HG03565 (cell line): Measurements from ENCODE around the gene SCFD1.
"Not testable (repeated sequence)": the region's sequence is repeated elsewhere in the genome, so short reads cannot be mapped to it uniquely, and the experiment has no call there.

Experiments
- ATAC-seq: cut with Tn5 transposase; IDR thresholded peaks from one replicate; pipeline ENCODE4 v1.9.1; 2021; ENCODE audit warnings: mild to moderate bottlenecking, moderate library complexity; ENCODE audit not compliant: unreplicated experiment

The SCFD1 gene

DNA sequence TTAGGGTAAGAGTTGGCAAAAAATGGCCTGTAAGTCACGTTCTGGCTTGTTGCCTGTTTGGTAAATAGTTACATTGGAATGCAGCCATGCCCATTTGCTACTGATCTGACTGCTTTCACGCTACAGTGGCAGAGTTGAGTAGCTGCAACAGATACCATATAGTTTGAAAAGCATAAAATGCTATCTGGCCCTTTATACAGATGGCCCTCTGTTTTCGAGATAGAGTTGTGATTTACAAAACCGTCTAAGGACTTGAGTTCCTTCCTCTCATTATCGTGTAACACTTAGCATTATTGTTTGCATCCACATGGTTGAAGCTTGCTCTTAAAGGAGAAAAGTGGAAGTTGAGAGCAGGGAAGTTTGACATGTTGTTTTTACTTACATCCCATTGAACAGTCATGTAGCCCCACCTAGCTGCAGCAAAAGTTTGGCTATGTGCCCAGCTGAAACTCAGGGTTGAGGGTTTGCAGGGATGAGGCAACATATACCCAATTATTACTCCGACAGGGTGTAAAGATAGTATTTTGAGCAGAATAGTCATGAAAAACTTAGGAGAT, 11.3 kb upstream of the SCFD1 start:
- ATAC-seq = no peak

DNA sequence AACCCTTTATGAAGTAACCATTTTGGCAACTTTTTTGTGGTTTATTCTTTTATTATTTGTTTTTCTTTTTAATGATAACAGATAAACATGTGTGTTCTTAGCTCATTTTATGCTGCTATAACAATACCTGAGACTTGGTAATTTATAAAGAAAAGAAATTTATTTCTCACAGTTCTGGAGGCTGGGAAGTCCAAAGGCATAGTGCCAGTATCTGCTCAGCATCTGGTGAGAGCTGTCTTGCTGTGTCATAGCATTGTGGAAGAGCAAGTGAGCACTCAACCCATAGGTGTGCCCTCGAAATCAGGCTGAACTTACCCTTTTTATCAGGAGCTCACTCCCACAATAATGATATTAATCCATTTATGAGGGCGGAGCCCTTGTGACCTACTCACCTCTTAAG, 8.0 kb upstream of the SCFD1 start:
- no peak for ATAC-seq

DNA sequence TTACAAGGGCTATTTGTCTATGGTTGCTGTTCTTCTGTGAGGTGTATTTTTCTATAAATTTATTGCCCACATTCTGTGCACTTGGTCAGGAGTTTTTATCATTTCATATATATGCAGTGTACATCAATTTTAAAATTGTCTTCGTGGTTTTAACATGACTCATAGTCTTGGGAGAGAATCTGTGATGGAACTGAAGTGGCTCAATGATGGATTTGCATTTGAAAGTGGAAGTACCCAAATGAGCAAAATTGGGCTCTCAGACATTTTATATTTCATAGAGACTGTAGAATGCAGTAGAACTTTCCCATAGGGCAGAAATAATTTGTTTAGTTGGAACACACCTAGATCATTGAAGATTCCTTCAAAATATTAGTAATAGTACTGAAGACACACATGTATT, 1.9 kb upstream of the SCFD1 start:
- ATAC-seq = peak; percentile 36

DNA sequence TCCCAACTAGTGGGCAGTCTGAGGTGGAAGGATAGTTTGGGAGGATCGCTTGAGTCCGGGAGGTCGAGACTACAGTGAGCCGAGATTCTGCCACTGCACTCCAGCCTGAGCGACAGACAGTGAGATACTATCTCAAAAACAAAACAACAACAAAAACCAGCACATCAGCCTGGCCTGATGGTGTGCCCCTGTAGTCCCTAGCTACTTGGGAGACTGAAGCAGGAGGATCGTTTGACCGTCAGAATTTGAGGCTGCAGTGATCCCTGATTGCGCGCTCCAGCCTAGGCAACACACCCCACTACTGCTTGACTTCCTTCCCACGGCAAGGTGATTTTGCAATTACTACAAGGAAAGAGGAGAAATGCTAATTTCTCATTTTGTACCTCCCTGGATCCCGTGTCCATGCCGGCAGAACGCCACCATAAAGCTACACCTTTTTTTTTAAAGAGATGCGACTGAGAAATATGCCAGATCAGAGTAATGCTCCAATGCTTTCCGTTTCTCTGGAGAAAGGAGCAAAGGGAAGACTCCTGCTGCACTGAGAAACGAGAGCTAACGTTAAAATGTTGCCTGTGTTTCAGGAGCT, 672 bp upstream of the SCFD1 start:
- no peak for ATAC-seq

DNA sequence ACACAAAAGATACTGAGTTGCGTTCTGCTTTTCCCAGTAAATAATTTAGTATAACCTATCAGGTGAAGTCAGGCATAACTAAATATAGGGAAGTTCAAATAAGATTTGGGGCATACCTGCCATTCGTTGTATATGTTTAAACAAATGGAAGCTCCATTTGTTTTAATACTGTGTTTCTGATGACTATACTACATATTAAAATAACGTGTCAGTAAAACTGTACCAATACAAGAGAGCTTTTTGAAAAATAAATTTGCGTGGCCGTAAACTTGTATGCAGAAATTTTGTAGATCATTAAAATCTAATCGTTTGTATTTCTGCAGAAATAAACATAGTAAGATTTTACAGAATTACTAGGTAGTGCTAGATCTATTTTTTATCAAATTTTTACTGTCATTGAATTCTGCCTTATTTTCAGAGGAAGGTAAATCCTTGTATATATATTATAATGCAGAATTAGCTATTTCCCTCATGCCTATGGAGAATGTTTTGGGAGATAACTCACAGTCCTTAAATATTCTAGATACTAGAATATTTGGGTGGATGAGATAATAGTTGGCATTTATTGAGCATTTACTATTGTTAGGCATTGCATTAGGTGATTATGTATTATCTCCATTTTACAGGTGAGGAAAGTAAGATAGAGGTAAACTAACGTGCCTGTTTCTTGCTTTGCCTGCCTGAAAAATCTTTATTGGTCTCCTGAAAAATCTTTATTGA, 1.5 kb downstream of the SCFD1 start:
- no peak for ATAC-seq

DNA sequence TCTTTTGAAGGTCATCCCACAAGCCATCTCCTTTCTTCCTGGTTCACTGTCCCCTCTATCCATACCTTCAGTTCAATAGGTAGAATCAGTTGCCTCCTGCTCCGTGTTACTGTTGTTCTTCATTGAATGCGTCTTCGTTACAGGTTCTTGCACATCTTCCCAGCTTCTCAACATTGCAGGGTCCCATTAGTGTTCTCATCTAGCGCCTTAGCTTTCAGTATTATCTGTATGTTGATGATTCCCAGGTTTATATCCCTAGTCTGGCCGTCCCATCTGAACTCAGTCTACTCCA, 2.0 kb downstream of the SCFD1 start:
- no peak for ATAC-seq

DNA sequence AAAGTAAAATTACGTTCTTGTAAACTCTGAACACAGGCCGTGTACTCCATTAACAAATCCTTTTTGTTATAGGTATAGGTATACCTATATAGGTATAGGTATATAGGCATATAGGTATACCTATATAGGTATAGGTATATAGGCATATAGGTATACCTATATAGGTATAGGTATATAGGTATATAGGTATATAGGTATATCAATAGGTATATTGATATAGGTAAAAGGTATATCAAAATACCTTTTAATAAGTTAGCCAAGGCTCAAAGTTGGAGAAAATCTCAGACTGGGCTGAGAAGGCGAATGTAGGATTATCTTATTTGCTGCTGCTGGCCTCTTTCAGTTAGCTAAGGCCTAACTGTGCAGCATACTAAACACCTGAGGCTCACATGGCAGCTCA, 3.4 kb downstream of the SCFD1 start:
- no peak for ATAC-seq

DNA sequence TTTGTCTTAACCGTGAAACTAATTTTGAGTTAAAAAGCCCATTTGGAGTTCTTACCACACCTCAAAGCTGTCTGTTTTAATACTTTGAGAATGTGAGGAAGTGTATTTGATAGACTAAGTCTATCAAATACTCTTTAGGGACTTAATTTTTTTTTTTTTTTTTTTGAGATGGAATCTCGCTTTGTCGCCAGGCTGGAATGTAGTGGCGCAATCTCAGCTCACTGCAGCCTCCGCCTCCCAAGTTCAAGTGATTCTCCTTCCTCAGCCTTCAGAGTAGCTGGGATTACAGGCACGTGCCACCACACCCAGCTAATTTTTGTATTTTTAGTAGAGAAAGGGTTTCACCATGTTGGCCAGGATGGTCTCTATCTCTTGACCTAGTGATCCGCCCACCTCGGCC, 7.3 kb downstream of the SCFD1 start:
- ATAC-seq = not testable (repeated sequence)

DNA sequence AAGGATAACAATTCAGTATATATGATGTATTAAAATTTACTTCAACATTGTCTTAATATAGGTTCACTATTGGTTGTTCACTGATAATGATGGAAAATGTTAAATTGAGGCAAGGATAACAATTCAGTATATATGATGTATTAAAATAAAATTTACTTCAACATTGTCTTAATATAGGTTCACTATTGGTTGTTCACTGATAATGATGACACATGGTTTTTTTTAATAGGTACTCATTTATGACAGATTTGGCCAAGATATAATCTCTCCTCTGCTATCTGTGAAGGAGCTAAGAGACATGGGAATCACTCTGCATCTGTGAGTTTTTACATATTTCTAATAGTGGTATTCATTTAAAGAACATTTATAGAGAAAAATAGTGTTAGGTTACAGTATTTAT, 8.1 kb downstream of the SCFD1 start:
- no peak for ATAC-seq

DNA sequence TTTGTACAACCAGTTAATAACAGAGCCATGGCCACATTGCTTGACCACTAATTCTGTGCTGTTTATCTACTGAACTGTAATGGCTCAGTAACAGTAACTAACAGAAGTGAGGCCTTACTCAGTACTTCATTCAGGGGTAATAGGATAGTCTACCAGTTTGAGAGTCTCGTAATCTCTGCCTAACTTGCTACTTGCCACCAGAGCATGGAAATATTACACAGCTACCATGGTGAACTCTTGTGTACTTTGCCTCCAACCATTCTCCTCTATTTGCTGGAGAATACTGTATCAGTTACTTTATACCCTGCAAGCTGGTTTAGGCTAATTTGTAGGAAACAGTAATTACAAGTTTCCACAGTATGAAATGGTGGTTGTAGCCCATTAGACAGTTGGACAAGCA, 10.6 kb downstream of the SCFD1 start:
- no peak for ATAC-seq

DNA sequence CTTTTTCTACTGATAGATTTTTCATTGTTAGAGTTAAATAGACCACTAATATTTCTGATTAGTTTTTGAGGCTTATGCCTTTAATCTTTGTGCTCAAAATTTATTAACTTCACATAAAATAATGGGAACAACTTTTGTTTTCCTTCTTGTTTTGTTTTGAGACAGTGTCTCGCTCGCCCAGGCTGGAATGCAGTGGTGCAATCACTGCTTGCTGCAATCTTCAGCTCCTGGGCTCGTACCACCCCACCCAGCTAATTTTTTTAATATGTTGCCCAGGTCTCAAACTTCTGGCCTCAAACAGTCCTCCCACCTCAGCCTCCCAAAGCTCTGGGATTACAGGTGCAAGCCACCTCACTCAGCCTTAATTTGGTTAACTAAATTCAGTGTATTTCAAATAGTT, 16.8 kb downstream of the SCFD1 start:
- ATAC-seq = no peak

DNA sequence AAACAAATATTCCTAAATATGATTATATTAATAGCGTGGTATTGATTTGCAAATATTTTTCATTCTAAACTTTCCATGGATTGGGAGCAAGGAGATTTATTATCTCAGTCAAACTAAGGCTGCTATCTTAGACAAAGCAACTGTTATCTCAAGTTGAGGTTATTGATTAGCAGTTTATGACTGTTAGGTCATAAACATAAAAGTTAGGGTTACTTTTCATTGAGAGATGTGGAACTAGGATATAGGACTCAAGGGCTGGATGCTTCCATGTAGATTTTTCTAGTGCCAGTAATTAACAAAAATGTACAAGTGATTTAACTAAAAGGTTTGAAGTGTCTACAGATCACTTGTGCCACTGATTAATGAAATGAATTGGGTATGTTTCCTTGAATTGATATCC, 19.1 kb downstream of the SCFD1 start:
- ATAC-seq = no peak

DNA sequence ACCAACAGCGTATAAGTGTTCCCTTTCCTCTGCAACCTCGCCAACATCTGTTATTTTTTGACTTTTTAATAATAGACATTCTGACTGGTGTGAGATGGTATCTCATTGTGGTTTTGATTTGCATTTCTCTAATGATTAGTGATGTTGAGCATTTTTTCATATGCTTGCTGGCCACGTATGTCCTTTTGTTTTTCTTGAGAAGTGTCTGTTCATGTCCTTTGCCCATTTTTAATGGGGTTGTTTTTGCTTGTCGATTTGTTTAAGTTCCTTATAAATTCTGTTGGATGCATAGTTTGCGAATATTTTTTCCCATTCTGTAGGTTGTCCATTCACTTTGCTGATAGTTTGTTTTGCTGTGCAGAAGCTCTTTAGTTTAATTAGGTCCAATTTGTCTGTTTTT, 22.3 kb downstream of the SCFD1 start:
- not testable (repeated sequence) for ATAC-seq

DNA sequence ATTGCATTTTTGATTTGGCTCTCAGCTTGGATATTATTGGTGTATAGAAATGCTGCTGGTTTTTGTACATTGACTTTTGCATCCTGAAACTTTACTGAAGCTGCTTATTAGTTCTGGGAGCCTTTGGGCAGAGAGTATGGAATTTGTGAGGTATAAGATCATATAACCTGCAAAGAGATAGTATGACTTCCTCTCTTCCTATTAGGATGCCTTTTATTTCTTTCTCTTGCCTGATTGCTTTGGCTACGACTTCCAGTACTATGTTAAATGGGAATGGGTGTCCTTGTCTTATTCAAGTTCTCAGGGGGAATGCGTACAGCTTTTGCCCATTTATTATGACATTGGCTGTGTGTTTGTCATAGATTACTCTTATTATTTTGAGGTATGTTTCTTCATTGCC, 23.5 kb downstream of the SCFD1 start:
- ATAC-seq = no peak

DNA sequence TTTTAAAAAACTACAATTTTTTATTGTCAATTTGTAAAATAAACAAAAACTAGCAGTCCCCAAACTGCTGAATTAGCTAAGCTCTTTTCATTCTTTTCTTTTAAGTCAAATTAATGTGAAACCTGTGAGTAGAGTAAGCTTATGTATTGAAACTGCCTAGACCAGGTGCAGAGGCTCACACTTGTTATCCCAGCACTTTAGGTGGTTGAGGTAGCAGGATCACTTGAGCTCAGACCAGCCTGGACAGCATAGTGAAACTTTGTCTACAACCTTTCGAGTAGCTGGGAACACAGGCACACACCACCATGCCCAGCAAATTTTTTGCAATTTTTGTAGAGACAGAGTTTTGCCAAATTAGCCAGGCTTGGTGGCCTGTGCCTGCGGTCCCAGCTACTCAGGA, 26.4 kb downstream of the SCFD1 start:
- no peak for ATAC-seq

DNA sequence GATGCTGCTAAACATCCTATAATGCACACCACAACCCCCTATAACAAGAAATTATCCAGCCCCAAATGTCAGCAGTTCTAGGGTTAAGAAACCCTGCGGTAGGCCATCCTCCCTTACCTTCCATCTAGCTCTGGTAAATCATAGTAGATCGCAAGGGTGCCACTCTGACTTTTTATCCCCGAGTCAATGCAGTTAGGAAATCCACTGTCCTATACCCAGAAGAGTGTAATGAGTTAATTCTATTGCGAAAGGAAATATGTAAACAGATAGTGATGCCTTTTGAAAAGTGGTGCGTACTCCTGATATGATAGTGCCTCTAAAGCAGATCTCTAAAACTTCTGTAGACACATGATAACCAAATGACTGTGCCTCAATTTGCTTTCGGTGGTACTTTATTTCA, 29.8 kb downstream of the SCFD1 start:
- ATAC-seq = no peak

DNA sequence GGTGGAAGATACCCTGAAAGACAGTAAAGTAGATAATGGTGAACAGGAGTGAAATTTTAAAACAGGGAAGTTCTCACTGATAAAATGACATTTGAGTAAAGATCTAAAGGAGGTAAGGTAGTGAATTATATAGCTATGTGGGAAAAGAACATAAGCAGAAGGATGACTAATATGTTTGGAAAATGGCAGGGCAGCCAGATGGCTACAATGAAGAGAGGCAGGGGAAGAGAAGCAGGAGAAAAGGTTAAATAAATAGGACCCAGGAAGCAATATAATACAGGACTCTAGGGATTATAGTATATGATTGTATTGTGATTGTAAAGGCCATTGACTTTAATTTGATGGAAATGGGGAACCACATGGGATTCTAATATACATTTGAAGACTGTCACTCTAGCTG, 33.0 kb downstream of the SCFD1 start:
- ATAC-seq = no peak

DNA sequence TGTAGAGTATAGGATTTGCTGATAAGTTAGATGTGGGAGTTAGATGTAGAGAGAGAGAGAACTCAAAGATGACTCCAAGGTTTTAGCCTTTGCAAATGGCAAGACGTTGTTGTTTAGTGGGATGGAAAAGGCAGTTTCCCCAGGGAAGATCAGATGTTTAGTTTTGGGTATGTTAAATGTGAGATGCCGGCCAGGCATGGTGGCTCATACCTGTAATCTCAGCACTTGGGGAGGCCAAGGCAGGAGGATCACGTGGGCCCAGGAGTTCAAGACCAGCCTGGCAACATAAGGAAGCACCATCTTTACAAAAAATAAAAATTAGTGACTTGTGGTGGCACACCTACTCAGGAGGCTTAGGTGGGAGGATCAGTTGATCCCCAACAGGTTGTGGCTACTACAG, 33.5 kb downstream of the SCFD1 start:
- ATAC-seq = no peak

DNA sequence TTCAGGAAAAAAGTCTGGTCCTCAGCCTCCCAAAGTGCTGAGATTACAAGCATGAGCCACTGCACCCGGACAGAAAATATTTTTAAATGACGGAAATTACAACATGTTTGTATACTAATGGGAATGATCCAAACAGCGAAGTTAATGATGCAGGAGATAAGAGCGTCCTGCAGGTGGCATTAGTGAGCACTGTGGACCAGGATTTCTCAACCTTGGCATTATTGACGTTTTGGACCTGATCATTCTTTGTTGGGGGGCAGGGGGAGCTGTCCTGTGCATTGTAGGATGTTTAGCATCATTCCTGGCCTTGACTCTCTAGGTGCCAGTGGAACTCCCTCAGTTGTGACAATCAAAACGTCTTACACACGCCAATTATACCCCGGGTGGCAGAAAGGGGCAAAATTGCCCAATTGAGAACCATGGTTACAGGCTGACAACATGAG, 34.1 kb downstream of the SCFD1 start:
- ATAC-seq = no peak

DNA sequence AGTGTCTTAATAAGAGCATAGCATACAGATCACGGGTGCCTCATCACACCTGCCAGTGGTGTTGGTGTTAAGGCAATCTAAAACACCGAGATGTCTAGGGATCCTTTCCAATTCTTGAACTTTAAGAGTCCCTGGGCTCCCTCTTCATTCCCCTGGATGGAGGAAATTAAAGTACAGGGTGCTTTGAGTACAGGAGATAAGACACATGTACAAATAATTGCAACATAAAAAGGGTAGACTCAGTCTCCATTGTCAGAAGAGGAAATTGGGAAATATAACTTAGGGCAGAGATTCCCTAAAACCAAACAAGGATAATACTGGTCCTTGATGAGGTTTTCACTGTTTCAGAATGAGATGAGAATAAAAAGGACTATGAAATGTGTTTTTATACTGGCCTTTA, 34.9 kb downstream of the SCFD1 start:
- ATAC-seq = no peak

DNA sequence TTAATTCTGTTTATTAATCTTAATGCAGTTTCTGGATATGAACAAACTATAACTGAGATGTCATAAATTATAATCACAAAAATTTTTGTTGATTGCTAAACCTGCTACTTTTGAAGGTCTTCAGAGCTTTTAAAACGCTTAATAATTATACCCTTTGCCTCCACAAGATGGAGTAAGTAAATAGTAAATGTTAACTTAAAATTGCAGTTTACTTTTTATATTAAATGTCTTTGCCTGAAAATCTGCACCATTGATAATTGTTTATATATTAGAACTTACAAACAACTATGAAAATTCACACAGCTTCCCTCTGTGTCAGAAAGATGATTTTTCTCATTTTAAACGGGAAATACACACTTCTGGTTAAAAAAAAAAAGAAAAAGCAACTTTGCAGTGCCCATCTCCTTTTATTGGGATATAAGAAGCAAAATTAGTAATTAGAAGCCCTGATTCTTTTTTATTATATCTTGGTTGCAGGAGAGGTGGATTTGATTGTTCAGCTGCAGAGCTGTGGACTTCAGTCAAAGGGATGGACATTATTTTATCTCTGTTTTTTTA, 35.6 kb downstream of the SCFD1 start:
- ATAC-seq = no peak

DNA sequence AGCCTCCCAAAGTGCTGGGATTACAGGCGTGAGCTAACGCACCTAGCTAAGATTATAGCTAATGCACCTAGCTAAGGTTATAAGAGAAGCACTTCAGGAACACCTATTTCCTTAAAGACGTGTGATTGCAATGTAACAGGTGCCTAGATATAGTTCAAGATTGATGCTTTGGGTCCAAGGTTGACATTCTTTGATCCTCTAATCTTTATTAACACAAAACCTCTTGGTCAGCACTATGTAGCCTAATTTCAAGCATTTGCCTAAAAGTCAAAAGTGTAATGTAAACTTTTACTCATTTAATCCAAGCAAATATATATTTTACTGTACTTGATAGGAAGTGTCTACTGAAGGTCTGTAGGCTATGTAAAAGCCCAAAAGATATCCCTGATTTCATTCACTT, 36.5 kb downstream of the SCFD1 start:
- no peak for ATAC-seq

DNA sequence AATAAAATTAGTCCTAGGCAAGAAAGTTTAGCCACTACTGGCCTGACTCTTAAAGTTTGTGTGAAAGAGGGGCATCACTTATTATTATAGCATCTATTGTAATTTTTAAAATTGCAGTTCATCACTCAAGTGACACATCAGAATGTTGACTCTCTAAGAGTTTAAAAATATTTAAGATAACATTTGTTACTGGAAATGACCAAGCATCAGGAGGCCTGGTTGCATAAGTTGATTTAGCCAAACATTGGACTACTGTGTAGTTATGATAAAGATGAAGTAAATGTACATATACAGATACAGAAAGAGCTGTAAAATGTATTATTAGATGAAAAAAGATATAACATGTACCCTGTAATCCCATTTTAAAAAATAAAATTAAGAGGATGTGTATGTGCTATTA, 47.5 kb downstream of the SCFD1 start:
- ATAC-seq = no peak
